GM18505 (cell line): ENCODE measurements around the gene TDRD3.
"Not testable (repeated sequence)": the region's sequence is repeated elsewhere in the genome, so short reads cannot be mapped to it uniquely, and the experiment has no call there.

ENCODE experiments used
- ATAC-seq: cut with Tn5 transposase; IDR thresholded peaks from one replicate; pipeline ENCODE4 v1.9.1; 2021; ENCODE audit not compliant: unreplicated experiment
- POLR2A ChIP-seq: IDR thresholded peaks from 4 replicates; pipeline ENCODE4 v1.6.1; 2011; ENCODE audit warnings: borderline replicate concordance; ENCODE audit not compliant: insufficient read depth, insufficient read length; ENCODE audit errors: extremely low read depth

TDRD3 gene

GRCh38 chr13:60396783-60397703, at the start of gene TDRD3:
Gene TDRD3 (plus strand): TSS chr13:60397220. CDS start chr13:60397365, 145 bp downstream.
- ATAC-seq = peak; percentile 52
- TF ChIP-seq POLR2A = peak; percentile 83

DNA sequence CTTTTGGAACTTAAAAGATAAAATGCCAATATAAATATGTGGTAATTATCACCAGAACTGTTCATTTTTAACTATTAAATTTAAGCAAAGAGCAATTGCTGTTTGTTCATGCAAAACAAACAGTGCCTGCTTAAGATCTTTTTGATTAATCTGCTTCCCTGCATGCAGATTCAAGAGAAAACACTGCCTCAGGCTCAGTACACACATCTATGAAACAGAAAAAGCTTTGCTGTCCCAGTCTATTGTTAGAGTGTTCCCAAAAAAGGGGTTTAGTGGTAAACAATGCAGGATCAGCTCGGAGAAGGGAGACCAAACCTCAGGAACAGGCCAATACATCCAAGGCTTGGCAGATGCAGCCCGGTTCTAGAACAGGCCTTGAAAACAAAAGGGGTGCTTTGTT, 49.3 kb upstream of the TDRD3 start:
- TF ChIP-seq POLR2A = no peak
- no peak for ATAC-seq

- no peak for TF ChIP-seq POLR2A
- ATAC-seq = no peak
Measured at GRCh38 chr13:60348097-60348496, 48.9 kb upstream of the TDRD3 start.

- ATAC-seq = no peak
- no peak for TF ChIP-seq POLR2A
Measured at GRCh38 chr13:60351326-60351725, 45.7 kb upstream of the TDRD3 start.

DNA sequence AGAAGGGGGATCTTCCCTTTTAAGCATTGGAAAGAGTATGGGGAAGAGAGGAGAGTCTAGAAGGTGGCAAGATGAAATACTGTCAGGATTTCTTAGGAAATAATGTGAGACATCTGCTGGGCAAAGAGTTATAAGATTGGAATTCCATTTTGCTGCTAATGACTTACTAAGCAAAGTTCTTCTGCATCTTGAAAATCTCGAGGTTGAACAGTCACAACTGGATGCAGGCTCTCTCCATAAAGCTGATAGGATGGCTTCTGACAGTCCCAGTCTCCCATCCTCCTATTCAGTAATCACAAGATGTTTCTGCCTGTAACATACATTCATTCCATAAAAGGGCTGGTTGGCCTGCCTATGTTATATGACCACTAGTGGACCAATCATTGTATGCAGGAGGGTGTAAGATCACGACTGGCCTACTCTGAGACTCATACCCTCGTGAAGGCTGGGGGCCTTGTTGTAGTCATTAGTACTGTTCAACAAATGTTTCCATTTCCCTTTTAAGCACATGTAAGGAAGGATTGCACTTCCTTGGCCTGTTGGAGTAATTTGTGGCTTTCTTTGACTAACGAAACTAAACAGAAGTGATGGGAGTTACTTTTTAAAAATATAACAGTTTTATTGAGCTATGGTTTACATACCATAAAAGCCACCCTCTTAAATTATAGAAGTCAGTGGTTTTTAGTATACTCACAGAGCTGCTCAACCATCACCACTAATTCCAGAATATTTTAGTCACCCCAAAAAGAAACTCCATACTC, 45.0 kb upstream of the TDRD3 start:
- no peak for ATAC-seq
- no peak for TF ChIP-seq POLR2A

GRCh38 chr13:60352644-60353043, 44.4 kb upstream of the TDRD3 start:
- no peak for ATAC-seq
- TF ChIP-seq POLR2A = no peak

GRCh38 chr13:60355056-60355455, 42.0 kb upstream of the TDRD3 start:
- no peak for TF ChIP-seq POLR2A
- ATAC-seq = no peak

DNA sequence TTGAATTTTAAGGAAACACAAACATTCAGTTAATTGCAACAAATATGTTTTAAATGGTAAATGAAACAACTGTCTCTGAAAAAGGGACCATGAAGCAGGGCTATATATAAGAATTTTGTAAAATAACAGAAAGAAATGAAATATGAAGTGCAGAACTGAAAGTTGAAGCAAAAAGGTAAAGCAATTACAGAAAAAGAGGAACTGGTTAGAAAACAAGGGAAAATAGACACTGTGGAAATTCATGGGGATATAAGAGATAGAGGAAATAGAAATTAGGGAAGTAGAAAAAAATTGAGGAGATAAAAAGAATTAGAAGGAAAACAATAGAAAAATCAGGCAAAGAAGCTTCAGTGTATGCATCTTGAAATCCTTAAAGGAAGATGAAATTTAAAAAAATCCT, 40.0 kb upstream of the TDRD3 start:
- no peak for ATAC-seq
- TF ChIP-seq POLR2A = no peak

GRCh38 chr13:60358453-60358852, 38.6 kb upstream of the TDRD3 start:
- TF ChIP-seq POLR2A = no peak
- ATAC-seq = no peak

DNA sequence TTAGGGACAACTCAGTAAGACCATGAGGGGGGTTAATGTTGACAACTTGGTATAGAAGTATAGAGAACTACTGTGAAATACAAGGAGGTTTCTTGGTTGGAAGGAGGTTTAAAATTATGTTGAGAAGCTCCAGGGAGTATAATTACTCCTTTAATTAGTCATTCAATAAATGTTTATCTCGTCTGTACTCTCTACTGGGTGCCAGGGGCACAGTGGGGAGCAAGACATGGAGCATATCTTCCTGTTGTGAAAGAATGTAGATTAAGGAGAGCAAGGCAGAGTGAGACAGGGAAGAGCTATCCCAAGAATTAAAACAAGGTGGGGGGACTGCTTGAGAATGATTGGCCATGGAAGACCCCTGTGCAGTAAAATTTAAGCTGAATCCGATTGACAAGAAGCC, 33.7 kb upstream of the TDRD3 start:
- TF ChIP-seq POLR2A = no peak
- no peak for ATAC-seq

- peak; percentile 55 for ATAC-seq
- TF ChIP-seq POLR2A = no peak
Measured at GRCh38 chr13:60369242-60369641, 27.8 kb upstream of the TDRD3 start.

GRCh38 chr13:60370343-60370742, 26.7 kb upstream of the TDRD3 start:
- ATAC-seq = no peak
- no peak for TF ChIP-seq POLR2A

DNA sequence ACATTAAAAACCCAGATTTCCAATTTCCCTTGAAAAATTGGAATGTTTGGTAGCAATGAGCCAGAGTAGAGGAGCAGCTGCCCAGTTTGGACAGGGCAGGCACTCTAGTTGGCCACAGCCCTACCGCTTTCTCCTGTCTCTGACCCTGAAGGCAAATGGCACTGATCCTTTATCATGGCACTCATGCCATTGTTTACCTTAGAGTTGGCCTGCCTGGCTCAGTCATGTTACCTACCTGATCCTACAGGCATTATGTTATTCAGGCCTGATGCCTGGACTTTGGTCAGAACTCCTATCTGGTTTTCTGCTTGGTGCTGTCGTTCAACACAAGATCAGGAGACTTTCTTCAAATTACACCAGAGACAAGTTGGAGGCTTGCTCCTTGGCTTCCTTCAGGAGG, 24.9 kb upstream of the TDRD3 start:
- no peak for TF ChIP-seq POLR2A
- no peak for ATAC-seq

DNA sequence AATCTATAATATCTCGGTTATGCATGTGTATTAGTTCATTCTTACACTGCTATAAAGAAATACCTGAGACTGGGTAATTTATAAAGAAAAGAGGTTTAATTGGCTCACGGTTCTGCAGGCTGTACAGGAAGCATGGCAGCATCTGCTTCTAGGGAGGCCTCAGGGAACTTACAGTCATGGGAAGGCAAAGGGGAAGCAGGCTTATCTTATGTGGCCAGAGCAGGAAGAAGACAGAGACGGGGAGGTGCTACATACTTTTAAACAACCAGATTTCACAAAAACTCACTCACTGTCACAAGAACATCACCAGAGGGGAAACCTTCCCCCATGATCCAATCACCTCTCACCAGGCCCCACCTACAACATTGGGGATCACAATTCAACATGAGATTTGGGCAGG, 17.7 kb upstream of the TDRD3 start:
- not testable (repeated sequence) for ATAC-seq
